Measurements from ENCODE around the gene NUP98.

- TF ChIP-seq CTCF (IDR thresholded peaks at IDR 0.05) (no peak), POLR2AphosphoS5 (IDR thresholded peaks at IDR 0.05) (no peak)
Measured at GRCh38 chr11:3641191-3641590, 156.2 kb downstream of the NUP98 start.
